ENCODE measurements around the gene RPS6KB1.
A peak's percentile ranks its signal among the peaks of the same experiment; 100 is the strongest.
"Not testable (repeated sequence)": the region's sequence is repeated elsewhere in the genome, so short reads cannot be mapped to it uniquely, and the experiment has no call there.

RPS6KB1 gene

GRCh38 chr17:59950049-59950448 lies 57.1 kb downstream of the RPS6KB1 start:
- Histone ChIP-seq H3K9ac (ENCODE audit: insufficient read length, low read depth) (no peak overlapping the region), H3K27me3 (ENCODE audit: insufficient read depth, insufficient read length) (no peaks in the 10 kb centered on the region), H3K36me3 (ENCODE audit: insufficient read depth, insufficient read length, low read length) (peaks cover 41% of the 10 kb centered on the region), H3K9me3 (ENCODE audit: insufficient read depth, low read length) (no peaks in the 10 kb centered on the region), H3K4me1 (ENCODE audit: insufficient read depth, insufficient read length) (no peaks in the 10 kb centered on the region), H3K4me3 (ENCODE audit: insufficient read length, low read depth) (no peak overlapping the region)
- no peak for DNase-seq (ENCODE audit: low read depth, low spot score)
- TF ChIP-seq YY1 (IDR thresholded peaks at IDR 0.05; ENCODE audit: insufficient read depth, insufficient read length) (no peak), SUZ12 (IDR thresholded peaks at IDR 0.05; ENCODE audit: extremely low read depth, insufficient read depth, insufficient read length) (no peak), ZNF274 (IDR thresholded peaks at IDR 0.05; ENCODE audit: low read depth, low read length) (no peak)

- no peak overlapping the region for H3K9ac ChIP-seq (ENCODE audit: insufficient read length, low read depth)
- TF ChIP-seq YY1 (IDR thresholded peaks at IDR 0.05; ENCODE audit: insufficient read depth, insufficient read length) (no peak), SUZ12 (IDR thresholded peaks at IDR 0.05; ENCODE audit: extremely low read depth, insufficient read depth, insufficient read length) (no peak), ZNF274 (IDR thresholded peaks at IDR 0.05; ENCODE audit: low read depth, low read length) (no peak)
- H3K36me3 ChIP-seq (ENCODE audit: insufficient read depth, insufficient read length, low read length) = peaks cover 24% of the 10 kb centered on the region
- H3K4me1 ChIP-seq (ENCODE audit: insufficient read depth, insufficient read length) = no peaks in the 10 kb centered on the region
- H3K27me3 ChIP-seq (ENCODE audit: insufficient read depth, insufficient read length) = no peaks in the 10 kb centered on the region
- DNase-seq (ENCODE audit: low read depth, low spot score) = no peak
- no peaks in the 10 kb centered on the region for H3K9me3 ChIP-seq (ENCODE audit: insufficient read depth, low read length)
- H3K4me3 ChIP-seq (ENCODE audit: insufficient read length, low read depth) = no peak overlapping the region
Observed at GRCh38 chr17:59954856-59955255, 61.9 kb downstream of the RPS6KB1 start.

- DNase-seq (ENCODE audit: low read depth, low spot score); H3K4me3 ChIP-seq (ENCODE audit: insufficient read length, low read depth); H3K9me3 ChIP-seq (ENCODE audit: insufficient read depth, low read length); H3K4me1 ChIP-seq (ENCODE audit: insufficient read depth, insufficient read length); H3K9ac ChIP-seq (ENCODE audit: insufficient read length, low read depth): not testable (repeated sequence)
- peaks cover 18% of the 10 kb centered on the region for H3K27me3 ChIP-seq (ENCODE audit: insufficient read depth, insufficient read length)
- H3K36me3 ChIP-seq (ENCODE audit: insufficient read depth, insufficient read length, low read length) = peaks cover 22% of the 10 kb centered on the region
Observed at GRCh38 chr17:59959574-59959973, 66.7 kb downstream of the RPS6KB1 start.

GRCh38 chr17:59962739-59963318 lies 69.9 kb downstream of the RPS6KB1 start:
- Histone ChIP-seq H3K27me3 (ENCODE audit: insufficient read depth, insufficient read length) (peaks cover 21% of the 10 kb centered on the region), H3K9ac (ENCODE audit: insufficient read length, low read depth) (no peak overlapping the region), H3K36me3 (ENCODE audit: insufficient read depth, insufficient read length, low read length) (peaks cover 13% of the 10 kb centered on the region), H3K4me3 (ENCODE audit: insufficient read length, low read depth) (no peak overlapping the region), H3K4me1 (ENCODE audit: insufficient read depth, insufficient read length) (no peaks in the 10 kb centered on the region), H3K9me3 (ENCODE audit: insufficient read depth, low read length) (no peaks in the 10 kb centered on the region)
- DNase-seq (ENCODE audit: low read depth, low spot score) = no peak
- TF ChIP-seq ZNF274 (IDR thresholded peaks at IDR 0.05; ENCODE audit: low read depth, low read length) (no peak), SUZ12 (IDR thresholded peaks at IDR 0.05; ENCODE audit: extremely low read depth, insufficient read depth, insufficient read length) (no peak), YY1 (IDR thresholded peaks at IDR 0.05; ENCODE audit: insufficient read depth, insufficient read length) (no peak)

GRCh38 chr17:59963738-59964481 lies 71.0 kb downstream of the RPS6KB1 start:
- peaks cover 21% of the 10 kb centered on the region for H3K27me3 ChIP-seq (ENCODE audit: insufficient read depth, insufficient read length)
- H3K4me1 ChIP-seq (ENCODE audit: insufficient read depth, insufficient read length) = no peaks in the 10 kb centered on the region
- no peak for TF ChIP-seq YY1 (IDR thresholded peaks at IDR 0.05; ENCODE audit: insufficient read depth, insufficient read length)
- no peak for TF ChIP-seq ZNF274 (IDR thresholded peaks at IDR 0.05; ENCODE audit: low read depth, low read length)
- no peak for TF ChIP-seq SUZ12 (IDR thresholded peaks at IDR 0.05; ENCODE audit: extremely low read depth, insufficient read depth, insufficient read length)
- DNase-seq (ENCODE audit: low read depth, low spot score) = no peak
- H3K9me3 ChIP-seq (ENCODE audit: insufficient read depth, low read length) = no peaks in the 10 kb centered on the region
- peak overlapping the region; percentile 58 for H3K4me3 ChIP-seq (ENCODE audit: insufficient read length, low read depth)
- peaks cover 13% of the 10 kb centered on the region for H3K36me3 ChIP-seq (ENCODE audit: insufficient read depth, insufficient read length, low read length)
- peak overlapping the region; percentile 82 for H3K9ac ChIP-seq (ENCODE audit: insufficient read length, low read depth)

GRCh38 chr17:59964482-59965328 lies 71.8 kb downstream of the RPS6KB1 start, which contains the start of gene RNFT1:
RNFT1 (minus strand) TSS chr17:59964740; CDS start chr17:59964663, 77 bp downstream.
- TF ChIP-seq ZNF274 (IDR thresholded peaks at IDR 0.05; ENCODE audit: low read depth, low read length) (no peak), SUZ12 (IDR thresholded peaks at IDR 0.05; ENCODE audit: extremely low read depth, insufficient read depth, insufficient read length) (no peak), YY1 (IDR thresholded peaks at IDR 0.05; ENCODE audit: insufficient read depth, insufficient read length) (no peak)
- H3K4me3 ChIP-seq (ENCODE audit: insufficient read length, low read depth) = peak within 1 kb of the TSS; percentile 58
- H3K9ac ChIP-seq (ENCODE audit: insufficient read length, low read depth) = peak within 1 kb of the TSS; percentile 88
- DNase-seq (ENCODE audit: low read depth, low spot score) = peak; percentile 49
- no peaks in the 10 kb centered on the region for H3K4me1 ChIP-seq (ENCODE audit: insufficient read depth, insufficient read length)
- H3K9me3 ChIP-seq (ENCODE audit: insufficient read depth, low read length) = no peaks in the 10 kb centered on the region
- peaks cover 10% of the 10 kb centered on the region for H3K36me3 ChIP-seq (ENCODE audit: insufficient read depth, insufficient read length, low read length)
- H3K27me3 ChIP-seq (ENCODE audit: insufficient read depth, insufficient read length) = peaks cover 21% of the 10 kb centered on the region

- H3K9ac ChIP-seq (ENCODE audit: insufficient read length, low read depth); DNase-seq (ENCODE audit: low read depth, low spot score); H3K27me3 ChIP-seq (ENCODE audit: insufficient read depth, insufficient read length); H3K4me1 ChIP-seq (ENCODE audit: insufficient read depth, insufficient read length); H3K4me3 ChIP-seq (ENCODE audit: insufficient read length, low read depth); H3K9me3 ChIP-seq (ENCODE audit: insufficient read depth, low read length); H3K36me3 ChIP-seq (ENCODE audit: insufficient read depth, insufficient read length, low read length): not testable (repeated sequence)
Observed at GRCh38 chr17:59971771-59972170, 78.8 kb downstream of the RPS6KB1 start.
